OCI-M2 (cell line): ENCODE results near the gene DPYD.

Experiments
- DNase-seq: peaks from one replicate; lab custom pipeline; 2025; ENCODE audit not compliant: unreplicated experiment; lab: John Stamatoyannopoulos, UW

DPYD gene

DNA sequence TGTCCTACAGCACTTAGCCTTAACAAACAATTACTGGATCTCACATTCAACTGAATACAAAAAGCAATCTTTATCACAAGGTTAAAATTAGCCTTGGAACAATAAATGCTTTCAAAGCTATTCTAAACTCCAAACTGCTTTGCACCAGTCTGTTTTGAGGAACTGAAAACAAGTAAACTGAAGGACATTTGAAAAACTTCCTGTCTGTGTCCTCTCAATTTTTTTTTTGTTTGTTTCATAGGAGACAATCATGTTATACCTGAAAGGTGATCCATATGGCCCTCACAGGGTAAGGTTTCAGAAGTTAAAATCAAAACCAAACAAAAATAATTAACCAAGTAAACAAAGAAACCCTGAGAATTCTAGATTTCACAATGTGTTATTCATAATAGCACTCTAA is 459.1 kb downstream of the DPYD start:
- DNase-seq, result no peak

DNA sequence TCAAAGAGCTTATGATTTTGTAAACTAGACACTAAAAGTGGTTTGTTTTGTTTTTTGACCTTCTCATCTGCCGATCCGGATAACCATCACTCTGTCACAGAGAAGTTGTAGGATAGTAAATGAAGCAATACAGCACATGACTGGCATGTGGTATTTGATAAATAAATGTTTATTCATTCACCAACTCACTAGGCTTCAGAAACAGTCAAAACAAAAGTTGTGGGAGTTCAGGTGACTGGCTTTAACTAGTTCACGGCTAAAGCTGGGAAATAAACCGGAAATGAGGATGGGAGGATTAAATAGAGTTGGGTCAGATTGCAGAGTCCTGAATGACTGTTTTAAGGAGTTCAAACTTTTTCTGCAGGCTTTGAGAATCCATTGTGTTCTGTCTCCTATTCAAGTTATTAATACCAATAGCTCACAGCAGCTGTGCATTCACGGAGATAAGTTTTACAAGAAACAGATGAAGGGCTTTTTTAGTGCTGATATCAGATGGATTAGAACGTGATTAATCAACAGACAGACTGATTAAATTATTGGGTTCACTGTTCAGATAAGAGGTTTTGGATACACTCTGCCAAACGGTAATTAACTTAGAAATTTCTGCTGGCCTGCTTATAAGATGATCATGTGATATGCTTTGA is 463.3 kb downstream of the DPYD start:
- no peak for DNase-seq

DNA sequence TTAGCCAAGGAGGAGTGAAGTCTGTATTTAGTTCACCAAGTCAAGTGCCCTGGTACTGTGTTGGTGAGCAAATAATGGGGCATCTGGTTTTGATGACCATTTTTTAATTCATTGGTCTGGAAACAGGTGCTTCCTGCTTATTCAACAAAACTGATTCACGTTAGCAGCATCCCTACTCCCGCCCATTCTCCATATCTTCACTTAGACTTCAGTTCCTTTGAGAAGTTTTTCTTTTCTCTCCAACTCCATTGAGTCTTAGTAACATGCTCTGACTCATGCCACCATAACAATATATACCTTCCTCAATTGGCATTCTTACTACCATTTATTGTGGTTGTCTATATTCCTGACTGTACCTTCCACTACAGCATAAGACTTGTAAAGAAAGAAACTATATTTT is 468.9 kb downstream of the DPYD start:
- no peak for DNase-seq

DNA sequence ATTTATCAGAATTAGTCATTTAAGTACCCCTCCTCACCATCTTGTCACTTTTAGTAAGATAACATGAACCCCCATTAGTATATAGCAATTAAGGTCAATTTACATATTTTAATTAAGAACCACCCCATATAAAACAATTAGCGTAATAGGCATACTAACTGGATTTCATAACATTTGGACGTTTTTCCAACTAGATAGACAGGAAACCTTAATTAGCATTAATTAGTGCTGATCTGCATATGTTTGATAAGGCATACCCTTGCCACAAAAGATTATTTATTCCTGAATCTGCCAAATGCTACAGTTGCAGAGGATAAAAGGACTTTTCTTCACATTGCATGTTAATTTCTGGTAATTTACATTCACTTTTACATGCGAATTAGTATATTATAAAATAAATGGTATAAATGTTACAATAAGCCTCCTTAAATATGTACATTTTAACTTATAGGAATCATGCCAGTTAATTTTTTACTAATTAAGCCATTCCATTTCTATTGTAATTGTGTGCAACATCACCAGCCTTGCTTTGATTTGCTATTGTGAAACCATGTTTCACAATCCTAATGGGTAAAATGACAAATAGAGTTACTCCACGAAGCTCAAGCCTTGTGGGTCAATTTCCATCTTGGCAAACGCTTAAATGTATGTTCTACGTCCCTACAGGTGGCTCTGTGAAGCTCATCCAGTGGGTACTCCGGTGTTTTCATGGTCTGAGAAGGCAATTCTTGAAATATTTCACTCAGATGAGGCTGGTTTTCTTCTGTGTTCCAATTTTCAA is 469.6 kb downstream of the DPYD start:
- DNase-seq, result no peak

DNA sequence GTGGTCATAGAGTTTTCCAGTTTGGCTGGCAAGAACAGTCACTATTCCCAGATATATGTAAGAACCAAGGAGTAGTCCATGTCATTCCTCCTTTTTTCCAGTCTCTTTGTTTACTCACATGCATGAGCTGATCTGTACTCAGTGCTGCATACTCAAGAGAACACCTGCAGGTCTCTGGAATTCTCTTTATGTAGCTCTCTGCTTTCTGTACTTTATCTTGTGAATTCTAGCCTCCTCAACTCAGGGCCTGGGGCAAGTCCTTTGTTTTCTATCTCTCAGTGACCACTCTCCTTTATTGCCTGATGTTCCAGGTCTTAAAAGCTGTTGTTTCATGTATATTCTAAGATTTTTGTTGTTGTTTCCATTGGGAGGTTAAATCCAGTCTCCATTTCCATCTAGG is 478.9 kb downstream of the DPYD start:
- no peak for DNase-seq

DNA sequence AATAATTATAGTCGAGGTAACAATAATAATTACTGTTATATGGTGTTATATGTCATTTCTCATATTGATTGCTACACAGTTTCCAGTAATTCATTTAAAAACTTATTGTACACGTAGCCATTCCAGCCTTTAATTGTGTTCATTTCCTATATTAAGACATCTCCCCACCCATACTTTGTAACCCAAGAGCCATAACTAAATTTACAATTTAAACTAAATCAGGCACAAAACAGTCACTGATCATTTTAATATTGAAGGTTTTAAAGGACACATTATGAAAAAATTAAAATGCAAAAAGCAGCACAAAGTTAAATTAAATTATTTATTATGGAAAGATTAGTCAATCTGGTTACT is 487.0 kb downstream of the DPYD start:
- DNase-seq, result no peak

DNA sequence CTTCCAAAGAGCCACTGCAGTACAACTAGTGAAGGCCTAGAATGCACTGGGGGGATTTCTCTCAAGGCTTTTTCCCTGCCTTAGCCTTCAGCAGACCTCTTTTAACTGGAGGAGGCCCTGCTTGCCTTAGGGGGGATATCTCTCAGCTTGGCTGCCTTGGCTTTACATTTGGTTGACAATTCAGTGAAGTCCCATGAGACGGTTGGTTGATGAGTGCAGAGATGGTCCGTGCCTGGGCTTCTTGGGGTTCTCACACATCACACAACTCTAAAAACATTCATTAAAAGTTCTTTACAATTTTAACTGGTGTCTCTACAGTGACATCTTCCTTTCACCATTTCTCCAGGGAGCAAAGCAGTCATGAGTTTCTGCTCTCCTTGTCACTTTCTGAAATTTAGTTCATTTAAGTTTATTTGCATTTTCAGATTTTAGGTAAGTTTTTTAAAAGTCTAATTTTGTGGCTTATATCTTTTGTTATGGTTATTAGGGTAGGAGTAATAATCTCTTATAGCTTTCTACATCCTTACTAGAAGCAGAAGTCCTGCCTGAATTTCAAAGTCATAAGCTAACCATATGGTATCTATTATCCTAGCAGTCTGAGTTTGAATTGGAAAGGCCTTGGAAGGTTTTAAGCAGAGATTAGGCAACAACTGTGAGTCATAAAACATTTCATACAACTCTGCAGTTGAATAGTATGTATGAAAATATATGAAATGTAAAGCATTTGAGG is 487.6 kb downstream of the DPYD start:
- no peak for DNase-seq

DNA sequence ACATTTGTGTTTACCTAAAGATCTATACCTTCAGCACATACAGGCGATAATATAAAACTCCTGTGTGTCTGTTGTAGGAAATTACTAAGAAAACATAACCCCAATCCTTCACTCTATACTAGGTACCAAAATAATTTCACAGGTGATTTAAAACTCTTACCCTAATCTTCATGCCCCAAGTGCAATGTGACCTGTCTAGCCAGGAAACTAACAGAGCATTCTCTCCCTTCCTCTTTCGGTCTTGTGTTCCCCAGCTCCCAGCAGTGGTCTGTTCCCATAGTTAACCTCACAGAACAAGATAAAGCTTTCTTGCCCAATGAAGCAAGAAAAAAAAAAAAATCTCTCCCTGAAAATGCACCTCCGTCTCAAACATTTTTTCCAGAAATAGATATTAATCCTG is 493.5 kb downstream of the DPYD start:
- no peak for DNase-seq

DNA sequence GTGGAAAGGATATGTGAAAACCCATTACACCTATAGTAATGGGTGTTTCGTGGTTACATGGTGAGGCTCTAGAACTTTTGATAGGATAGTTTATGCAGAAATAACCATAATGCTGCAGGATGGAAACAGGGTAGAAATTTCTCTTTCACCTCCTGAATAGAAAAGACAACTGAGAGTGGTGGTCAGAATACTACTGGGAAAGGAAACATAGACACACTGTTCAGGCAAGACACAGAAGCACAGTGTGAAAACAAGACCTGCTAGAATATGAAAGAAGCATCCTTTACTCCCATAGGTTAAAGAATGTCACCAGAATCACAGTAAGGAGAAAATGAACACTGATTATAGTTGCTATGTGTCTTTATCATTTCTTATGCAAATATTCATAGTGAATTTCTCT is 496.6 kb downstream of the DPYD start:
- DNase-seq, result no peak

DNA sequence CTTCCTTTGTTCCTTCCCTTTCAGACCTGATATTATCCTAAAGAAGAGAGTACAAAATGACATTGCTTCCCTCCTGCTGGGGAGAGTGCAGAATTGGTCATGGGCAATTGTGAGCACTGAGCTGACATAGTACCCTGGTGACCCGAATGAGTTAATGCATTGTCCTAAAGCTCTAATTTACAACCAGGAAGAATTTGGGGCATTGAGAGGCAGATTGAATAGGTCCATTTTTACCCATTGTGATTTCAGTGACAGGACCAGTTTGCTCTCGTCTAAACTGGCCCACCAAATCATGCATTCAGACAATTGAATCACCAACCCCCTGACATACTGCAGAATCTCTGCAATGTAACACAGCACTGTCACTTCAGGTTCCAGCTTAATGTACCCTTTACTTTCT is 497.4 kb downstream of the DPYD start:
- DNase-seq, result no peak

DNA sequence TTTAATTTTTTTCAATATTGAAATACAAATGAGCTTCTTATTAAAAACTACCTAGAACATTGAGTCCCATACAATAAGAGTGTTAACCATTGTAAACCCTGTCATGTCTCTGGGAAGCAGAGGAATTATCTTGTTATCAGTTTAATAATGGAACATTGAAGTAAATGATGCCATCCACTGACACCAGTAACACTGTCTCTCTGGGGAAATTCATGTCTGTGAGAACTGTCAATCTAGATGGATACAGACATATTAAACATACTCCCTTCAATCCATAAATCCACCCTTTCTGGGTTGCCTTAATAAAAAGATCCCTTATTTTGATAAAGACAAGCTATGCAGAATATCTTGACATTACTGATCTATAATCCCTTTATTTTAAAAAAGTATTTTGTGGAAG is 503.2 kb downstream of the DPYD start:
- DNase-seq, result no peak

DNA sequence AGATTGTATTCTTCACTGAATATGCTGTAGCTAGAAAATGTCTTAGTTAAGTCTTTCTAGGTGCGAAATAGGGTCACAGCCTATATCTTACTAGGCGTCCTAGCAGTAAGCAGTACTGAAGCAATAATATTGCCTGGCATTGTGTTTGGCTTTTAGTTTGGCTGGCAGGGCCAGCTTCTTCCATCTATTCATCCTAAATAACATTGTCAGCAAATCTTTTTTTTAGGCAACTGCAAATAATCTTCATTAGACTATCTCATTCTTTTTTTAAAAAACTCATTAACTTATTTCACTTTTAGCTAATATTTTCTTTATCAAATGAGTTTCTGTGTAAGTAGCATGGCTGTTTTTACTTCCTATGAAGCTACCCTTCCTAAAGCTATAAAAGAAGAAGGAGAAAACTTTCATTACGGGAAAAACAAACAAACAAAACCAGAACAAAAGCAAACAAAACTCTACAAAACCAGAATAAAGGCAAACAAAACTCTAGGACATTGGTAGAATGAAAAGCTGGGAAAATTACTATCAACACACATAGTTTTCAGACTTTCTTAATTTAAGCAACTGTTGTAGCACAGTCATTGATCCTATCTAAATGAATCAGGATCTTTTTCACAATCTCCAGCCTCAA is 506.0 kb downstream of the DPYD start:
- no peak for DNase-seq

DNA sequence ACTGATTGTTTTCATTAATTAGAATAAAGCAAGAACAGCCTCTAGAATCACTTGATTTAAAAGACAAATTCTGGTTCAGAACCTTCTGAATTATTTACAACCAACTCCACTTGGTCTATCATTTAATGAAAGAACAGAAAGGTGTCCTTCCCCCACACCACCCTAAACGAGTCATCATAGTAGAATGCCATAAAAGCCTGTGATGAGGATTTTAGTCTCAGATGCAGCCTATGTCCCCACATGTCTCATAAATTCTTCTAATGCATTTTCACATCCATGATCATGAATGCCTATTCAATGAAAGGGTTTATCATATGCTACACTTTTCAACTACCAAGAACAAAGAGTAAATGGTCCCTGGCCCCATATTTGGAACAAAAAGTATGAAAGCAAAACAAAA is 508.1 kb downstream of the DPYD start:
- DNase-seq, result no peak

DNA sequence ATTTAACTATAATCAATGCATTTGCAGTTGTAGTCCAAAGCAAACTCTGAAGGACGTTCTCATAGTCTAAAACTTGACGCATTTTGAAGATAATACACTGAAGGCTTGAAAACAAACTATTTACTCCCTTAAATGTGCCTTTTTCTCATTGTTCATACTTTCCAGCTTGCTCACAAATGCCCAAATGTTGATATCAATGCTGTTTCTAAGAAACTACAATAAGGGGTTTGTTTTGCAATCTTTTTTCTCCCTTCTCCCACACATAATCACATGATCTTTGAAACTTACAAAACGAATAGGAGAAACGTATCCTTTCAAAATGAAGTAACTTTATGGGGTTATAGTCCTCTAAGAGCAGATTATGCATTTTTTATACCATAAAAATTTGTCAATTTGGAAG is 508.7 kb downstream of the DPYD start:
- no peak for DNase-seq

DNA sequence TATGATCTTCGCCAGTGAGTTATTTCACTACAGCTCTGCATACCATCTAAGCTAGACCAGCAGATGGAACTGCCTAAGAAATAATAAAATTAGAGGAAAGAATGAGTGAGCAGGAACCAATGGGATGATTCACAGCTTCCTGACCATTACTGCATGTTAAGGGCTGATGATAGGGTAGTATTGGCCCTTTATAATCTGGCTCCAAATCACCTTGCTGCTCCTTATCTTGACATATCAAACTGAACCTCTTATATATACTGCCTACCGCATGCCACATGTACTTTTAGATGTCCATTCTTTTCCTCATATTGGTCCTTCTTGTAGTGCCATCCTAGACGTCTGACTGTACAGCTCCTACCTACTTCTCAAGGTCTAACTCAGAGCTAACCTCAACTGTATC is 524.4 kb downstream of the DPYD start:
- DNase-seq, result no peak

DNA sequence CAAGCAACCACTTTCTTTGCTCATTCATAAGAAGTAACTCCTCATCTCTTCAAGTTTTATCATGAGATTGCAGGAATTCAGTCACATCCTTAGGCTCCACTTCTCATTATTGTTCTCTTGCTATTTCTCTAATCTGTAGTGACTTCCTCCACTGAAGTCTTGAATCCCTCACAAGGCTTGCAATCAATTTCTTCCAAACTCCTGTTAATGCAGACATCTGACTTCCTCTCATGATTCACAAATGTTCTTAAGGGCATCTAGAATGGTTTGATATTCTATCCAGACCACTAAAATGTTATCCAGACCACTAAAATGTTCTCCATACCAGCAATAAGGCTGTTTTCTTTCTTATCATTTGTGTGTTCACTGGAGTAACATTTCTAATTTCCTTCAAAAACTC is 528.1 kb downstream of the DPYD start:
- no peak for DNase-seq

DNA sequence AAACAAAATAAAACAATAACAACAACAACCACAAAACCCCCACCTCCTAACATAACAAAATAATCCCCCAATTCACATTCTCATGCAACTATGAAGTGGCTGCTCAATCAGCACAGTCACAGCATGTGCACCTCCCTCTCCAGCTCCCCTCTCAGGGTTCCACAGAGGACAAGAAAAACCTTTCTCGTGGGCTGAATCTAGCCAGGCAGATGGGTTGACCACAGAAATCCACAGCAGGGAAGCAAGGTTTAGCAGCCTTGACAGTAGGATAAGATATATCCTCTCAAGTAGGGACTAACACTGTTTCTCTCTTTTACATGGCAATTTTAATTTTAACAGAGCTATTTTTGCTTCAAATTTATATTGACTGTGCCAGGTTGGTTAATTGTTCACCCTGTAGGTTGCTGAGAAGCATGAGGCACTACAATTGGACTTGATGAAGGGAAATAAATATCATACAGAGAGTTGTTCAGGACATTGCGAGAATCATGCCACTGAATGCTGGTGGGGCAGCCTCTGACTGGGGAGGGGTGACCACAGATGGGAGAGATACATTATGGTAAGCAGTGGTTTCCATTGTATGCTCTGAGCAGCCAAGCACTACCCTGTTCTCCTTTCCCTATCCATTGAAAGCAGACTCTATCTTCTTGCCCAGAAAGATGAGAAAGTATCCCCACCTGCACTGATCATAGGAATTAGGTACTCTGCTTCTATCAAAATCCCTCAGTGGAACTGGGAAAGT is 535.1 kb downstream of the DPYD start:
- DNase-seq, result no peak

DNA sequence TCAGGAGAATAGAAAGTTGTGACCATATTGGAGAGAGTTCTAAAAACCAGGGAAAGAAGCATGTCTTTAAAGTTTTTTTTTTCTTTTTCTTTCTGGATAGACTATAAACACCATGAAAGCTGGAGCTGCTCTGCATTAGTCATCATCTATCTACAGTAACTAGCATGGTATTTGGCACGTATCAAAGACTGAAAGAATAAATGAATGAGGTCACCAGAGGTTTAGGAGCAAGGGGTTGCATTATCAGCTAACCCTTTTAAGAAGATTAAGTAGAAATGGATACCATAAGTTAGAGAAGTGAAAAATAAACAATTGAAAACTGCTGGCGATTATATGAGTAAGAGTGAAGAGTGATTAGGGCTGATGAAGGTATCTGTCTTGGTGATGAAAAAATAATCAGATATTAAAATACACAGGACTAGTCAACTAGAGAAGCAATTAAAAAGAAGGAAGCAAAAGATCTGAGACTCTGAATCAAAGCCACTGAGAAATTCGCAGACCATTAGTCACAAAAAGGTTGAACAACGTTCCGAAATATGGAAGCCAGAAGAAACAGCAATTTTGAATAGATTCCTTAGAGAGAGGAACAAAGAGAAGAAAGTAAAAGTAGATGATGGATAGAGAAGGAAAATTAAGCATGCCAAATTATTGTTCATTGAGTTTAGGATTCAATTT is 536.4 kb downstream of the DPYD start:
- no peak for DNase-seq

DNA sequence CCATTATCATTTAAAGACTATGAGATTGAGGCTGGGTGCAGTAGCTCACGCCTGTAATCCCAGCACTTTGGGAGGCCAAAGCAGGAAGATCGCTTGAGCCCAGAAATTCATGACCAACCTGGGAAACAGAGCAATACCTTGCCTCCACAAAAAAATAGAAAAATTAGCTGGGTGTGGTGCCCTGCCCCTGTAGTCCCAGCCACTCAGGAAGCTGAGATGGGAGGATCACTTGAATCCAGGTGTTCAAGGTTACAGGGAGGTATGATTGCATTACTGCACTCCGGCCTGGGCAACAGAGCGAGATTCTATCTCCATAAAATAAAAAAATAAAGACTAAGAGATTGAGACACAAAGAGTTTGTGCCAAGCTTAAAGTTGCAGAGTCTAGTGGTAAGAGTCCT is 537.0 kb downstream of the DPYD start:
- DNase-seq, result no peak

DNA sequence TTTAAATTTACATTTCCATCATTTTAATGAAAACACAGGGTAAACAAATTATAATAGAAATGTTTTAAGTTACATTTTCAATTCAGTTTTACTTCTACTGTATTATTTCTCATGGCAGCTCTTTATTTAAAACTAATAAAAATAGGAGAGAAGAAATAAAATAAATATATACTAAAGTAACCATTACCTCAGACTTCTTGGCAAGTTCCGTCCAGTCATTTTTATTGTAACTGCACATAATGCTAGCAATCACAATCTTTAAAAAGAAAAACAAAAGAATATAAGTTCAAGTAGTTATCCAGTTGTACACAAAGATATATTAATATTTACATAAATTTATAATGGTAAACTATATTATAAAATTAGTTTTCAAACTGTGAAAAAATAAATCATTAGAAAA is 538.6 kb downstream of the DPYD start:
- DNase-seq, result no peak
